HepG2 (cell line): ENCODE data around the gene BOLA2B.
"Not testable (repeated sequence)": the region's sequence is repeated elsewhere in the genome, so short reads cannot be mapped to it uniquely, and the experiment has no call there.

ENCODE experiments used
- ATF7-NPFF ChIP-seq: sonication (generic); formaldehyde crosslinking; IDR thresholded peaks from 2 replicates; pipeline ENCODE4 v1.8.1; 2023; ENCODE audit warnings: mild to moderate bottlenecking, low read depth, missing genetic modification reagents, moderate library complexity
- CTCF ChIP-seq: sonication (generic); formaldehyde crosslinking; IDR thresholded peaks from 2 replicates; pipeline ENCODE4 v1.5.0; 2020; ENCODE audit warnings: mild to moderate bottlenecking, missing genetic modification reagents, moderate library complexity
- JUND ChIP-seq: sonication (generic); formaldehyde crosslinking; IDR thresholded peaks from 2 replicates; pipeline ENCODE4 v1.8.0; 2022; ENCODE audit warnings: mild to moderate bottlenecking, missing genetic modification reagents
- SIN3A ChIP-seq: IDR thresholded peaks from 2 replicates; pipeline ENCODE4 v1.6.1; 2011; ENCODE audit warnings: low read depth, mild to moderate bottlenecking, control low read depth, low read length, borderline replicate concordance
- SP1 ChIP-seq, 2 experiments: fragments of 450-650 bp in 1 of 2; sonication (generic) in 1 of 2; formaldehyde crosslinking in 1 of 2; IDR thresholded peaks; 2 replicates each; pipeline versions ENCODE4 v1.4.0 to v1.6.1; 2016 to 2020; ENCODE audit warnings: missing genetic modification reagents in 1 of 2
- TAF1 ChIP-seq: sonication (generic); formaldehyde crosslinking; IDR thresholded peaks from 2 replicates; pipeline ENCODE4 v1.4.0; 2020; ENCODE audit warnings: missing genetic modification reagents
- ZNF251 ChIP-seq: sonication (generic); formaldehyde crosslinking; IDR thresholded peaks from 2 replicates; pipeline ENCODE4 v1.9.0; 2021; ENCODE audit warnings: mild to moderate bottlenecking, missing genetic modification reagents
- ZNF263 ChIP-seq: sonication (generic); formaldehyde crosslinking; IDR thresholded peaks from 2 replicates; pipeline ENCODE4 v1.4.0; 2020; ENCODE audit warnings: missing genetic modification reagents
- ZNF781 ChIP-seq: sonication (generic); formaldehyde crosslinking; IDR thresholded peaks from 2 replicates; pipeline ENCODE4 v1.5.1; 2020; ENCODE audit warnings: borderline replicate concordance, mild to moderate bottlenecking, missing genetic modification reagents; ENCODE audit errors: not compliant biosample characterization

DNA sequence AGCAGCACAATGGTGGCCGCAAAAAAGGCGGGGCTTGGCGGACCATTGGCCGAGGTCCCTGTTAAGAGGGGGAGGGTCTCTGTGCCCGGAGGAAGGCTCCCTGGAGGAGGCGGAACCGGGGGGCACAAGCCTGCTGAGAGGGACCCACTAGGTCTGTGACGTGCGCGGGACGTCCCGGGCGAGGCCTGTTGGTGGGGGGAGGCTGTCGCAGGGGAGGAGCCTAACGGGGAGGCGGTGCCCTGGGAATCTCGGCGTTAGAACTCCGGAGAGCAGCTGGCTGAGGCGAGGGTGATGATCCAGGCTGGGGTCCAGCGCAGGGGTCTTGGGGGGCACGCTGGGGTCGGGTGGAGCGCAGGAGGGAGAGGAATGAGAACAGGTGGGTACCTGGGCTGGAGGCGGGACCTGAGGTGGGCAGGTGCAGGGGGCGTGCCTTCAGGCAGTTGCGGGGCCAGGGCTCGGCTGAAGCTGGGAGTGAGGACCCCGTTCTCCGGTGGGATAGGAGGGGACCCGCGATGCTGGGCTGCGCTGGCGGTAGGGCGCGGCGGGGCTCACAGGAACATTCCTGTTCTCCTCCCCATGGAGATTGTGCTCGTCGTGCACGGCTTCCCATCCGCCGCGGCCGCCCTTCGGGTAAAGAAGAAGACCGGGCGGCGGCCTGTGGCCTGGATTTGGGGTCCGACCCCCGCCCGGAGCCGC is 12.2 kb upstream of the BOLA2B start:
- TF ChIP-seq TAF1 (CRISPR knock-in tag); ZNF263 (CRISPR knock-in tag); JUND; CTCF (CRISPR knock-in tag); SIN3A; ATF7-NPFF (CRISPR knock-in tag); ZNF781 (CRISPR knock-in tag); ZNF251; SP1 (IDR thresholded peaks at IDR 0.05); SP1 (CRISPR knock-in tag; IDR thresholded peaks at IDR 0.05): not testable (repeated sequence)
